GM19043 (cell line): ENCODE data around the gene KCNIP4.
"Not testable (repeated sequence)": the region's sequence is repeated elsewhere in the genome, so short reads cannot be mapped to it uniquely, and the experiment has no call there.

Source experiments
- ATAC-seq: cut with Tn5 transposase; IDR thresholded peaks from one replicate; pipeline ENCODE4 v1.9.1; 2021; ENCODE audit warnings: low read depth; ENCODE audit not compliant: unreplicated experiment

Gene KCNIP4

GRCh38 chr4:21386166-21386780 is 562.3 kb downstream of the KCNIP4 start:
- no peak for ATAC-seq

- ATAC-seq: no peak
These were observed 562.9 kb downstream of the KCNIP4 start for GRCh38 chr4:21385706-21386105.

GRCh38 chr4:21384609-21385008 is 564.0 kb downstream of the KCNIP4 start:
- ATAC-seq: no peak

- no peak for ATAC-seq
These were observed 567.7 kb downstream of the KCNIP4 start for GRCh38 chr4:21380861-21381260.

GRCh38 chr4:21377046-21377445 is 571.5 kb downstream of the KCNIP4 start:
- ATAC-seq: no peak

GRCh38 chr4:21376176-21376575 is 572.4 kb downstream of the KCNIP4 start:
- ATAC-seq: no peak

GRCh38 chr4:21374641-21375368 is 573.8 kb downstream of the KCNIP4 start:
- no peak for ATAC-seq

GRCh38 chr4:21367567-21367966 is 581.0 kb downstream of the KCNIP4 start:
- ATAC-seq: no peak

GRCh38 chr4:21366840-21367239 is 581.7 kb downstream of the KCNIP4 start:
- no peak for ATAC-seq

- ATAC-seq: no peak
These were observed 582.3 kb downstream of the KCNIP4 start for GRCh38 chr4:21366312-21366711.

GRCh38 chr4:21363701-21364100 is 584.9 kb downstream of the KCNIP4 start:
- ATAC-seq: no peak

- ATAC-seq: not testable (repeated sequence)
These were observed 596.2 kb downstream of the KCNIP4 start for GRCh38 chr4:21352354-21352753.

GRCh38 chr4:21347142-21347541 is 601.4 kb downstream of the KCNIP4 start:
- ATAC-seq: no peak

GRCh38 chr4:21327976-21328700 is 620.4 kb downstream of the KCNIP4 start:
- no peak for ATAC-seq

GRCh38 chr4:21320034-21320433 is 628.5 kb downstream of the KCNIP4 start:
- ATAC-seq: no peak

GRCh38 chr4:21307709-21308108 is 640.9 kb downstream of the KCNIP4 start:
- ATAC-seq: no peak

GRCh38 chr4:21304540-21304887 is 644.1 kb downstream of the KCNIP4 start:
- no peak for ATAC-seq

GRCh38 chr4:21290562-21290961 is 658.0 kb downstream of the KCNIP4 start:
- peak; percentile 68 for ATAC-seq

GRCh38 chr4:21276046-21276445 is 672.5 kb downstream of the KCNIP4 start:
- ATAC-seq: no peak

GRCh38 chr4:21271439-21272052 is 677.0 kb downstream of the KCNIP4 start:
- ATAC-seq: no peak

- ATAC-seq: no peak
These were observed 700.2 kb downstream of the KCNIP4 start for GRCh38 chr4:21248331-21248730.
